Gastrocnemius medialis (tissue), 4 donors: Measurements from ENCODE around the gene RTEL1. TPM values are rescaled to one million over a fixed set of nuclear protein-coding genes. Genes with fewer than 3 reads are reported as not detected.

Source experiments
- ATAC-seq, 2 donors: fragments of 150-250 bp; one replicate each; pipeline ENCODE4 v1.9.1; 2016
- DNase-seq, 2 donors: peaks; one replicate each; pipeline ENCODE4 v3.0.0-alpha.2; 2019
- H3K27ac ChIP-seq, 4 donors: fragments of 200-600 bp; sonication (generic); 1 replicate in 1 of 4; 2 replicates in 3 of 4; pipeline ENCODE4 v1.5.1; 2016 to 2018; ENCODE audit warnings: mild to moderate bottlenecking in 2 of 4, moderate library complexity in 1 of 4
- H3K27me3 ChIP-seq, 3 donors: fragments of 200-600 bp; sonication (generic) in 2 of 3; 1 replicate in 1 of 3; 2 replicates in 2 of 3; pipeline versions ENCODE4 v1.5.1 to v1.6.0; 2016 to 2019; ENCODE audit warnings: mild to moderate bottlenecking in 1 of 3, moderate library complexity in 1 of 3
- H3K36me3 ChIP-seq, 2 donors: fragments of 200-600 bp; sonication (generic) in 1 of 2; one replicate each; pipeline ENCODE4 v1.5.1; 2017 to 2018
- H3K4me1 ChIP-seq, 2 donors: fragments of 200-600 bp; sonication (generic) in 1 of 2; one replicate each; pipeline ENCODE4 v1.5.1; 2016 to 2017; ENCODE audit warnings: mild to moderate bottlenecking in 2 of 2
- H3K4me3 ChIP-seq, 4 donors: fragments of 200-600 bp; sonication (generic) in 3 of 4; 1 replicate in 1 of 4; 2 replicates in 3 of 4; pipeline ENCODE4 v1.5.1; 2016 to 2019; ENCODE audit warnings: mild to moderate bottlenecking in 2 of 4
- H3K9me3 ChIP-seq, 3 donors: fragments of 200-600 bp; sonication (generic) in 2 of 3; 1 replicate in 1 of 3; 2 replicates in 2 of 3; pipeline ENCODE4 v1.5.1; 2016 to 2019
- POLR2A ChIP-seq, 2 donors: fragments of 450-650 bp; IDR thresholded peaks; one replicate each; pipeline ENCODE4 v1.6.1; 2017; ENCODE audit warnings: antibody characterized with exemption in 2 of 2, mild to moderate bottlenecking in 2 of 2, moderate library complexity in 2 of 2
- in situ Hi-C, 4 donors: fragments of 200-750 bp; cut with MboI; loops; one replicate each; pipeline versions ENCODE4 v1.15.0 to v1.8.0; 2017; ENCODE audit warnings: low sequenced_read_pairs in 4 of 4
- intact Hi-C: fragments of 100-400 bp; cut with DNase I; formaldehyde crosslinking; loops from one replicate; pipeline ENCODE4 v1.15.1; 2023; ENCODE audit warnings: low total_unique reads
- total RNA-seq, 4 donors: library from RNA; depleted of rRNA; stranded (reverse); fragments of >200 nt; gene quantifications; one replicate each; pipeline versions ENCODE4 v1.1.0 to v1.2.3, GENCODE V29; 2016
- TF ChIP-seq, protein P1 (sequence below), 5 experiments: fragments of 450-650 bp in 3 of 5; fragments of 200-600 bp in 2 of 5; sonication (generic) in 2 of 5; IDR thresholded peaks in 4 of 5; conservative IDR thresholded peaks in 1 of 5; 1 replicate in 4 of 5; 2 replicates in 1 of 5; pipeline ENCODE4 v1.5.1; 2016 to 2019; ENCODE audit warnings: antibody characterized with exemption in 5 of 5, mild to moderate bottlenecking in 3 of 5, moderate library complexity in 3 of 5

The RTEL1 gene
- total RNA-seq, 4 donors from 2014 or later: 2.4 to 9.1 (median 6.0) TPM

DNA sequence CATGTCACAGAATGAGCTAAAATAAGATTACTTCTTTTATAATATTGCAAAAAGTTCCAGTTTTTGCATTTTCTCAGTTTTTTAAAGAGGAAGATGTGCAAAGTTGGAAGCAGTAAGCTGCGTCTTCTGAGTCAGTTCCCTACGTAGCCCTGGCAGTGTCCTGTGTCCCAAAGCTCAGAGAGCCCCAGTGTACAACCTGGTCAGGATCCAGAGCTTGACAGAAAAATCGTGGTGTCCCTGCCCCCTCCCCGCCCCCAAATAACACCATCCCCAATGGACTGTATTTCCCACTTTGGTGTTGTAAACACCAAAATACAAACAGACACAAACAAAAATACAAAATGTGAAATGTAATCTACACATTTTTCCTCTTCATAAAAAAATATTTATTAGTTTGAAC, 86.0 kb downstream of the RTEL1 start:
- intact Hi-C loops (no loop called here), in situ Hi-C loops (no loop called here)
- no peak for ATAC-seq
- Histone ChIP-seq H3K27ac (no peak overlapping the region), H3K4me3 (no peak overlapping the region), H3K36me3 (peaks cover 0 to 9% of the 10 kb centered on the region in 2 donors), H3K9me3 (no peaks in the 10 kb centered on the region), H3K4me1 (peaks cover 10 to 17% of the 10 kb centered on the region in 2 donors), H3K27me3 (no peaks in the 10 kb centered on the region)
- TF ChIP-seq, protein P1, sequence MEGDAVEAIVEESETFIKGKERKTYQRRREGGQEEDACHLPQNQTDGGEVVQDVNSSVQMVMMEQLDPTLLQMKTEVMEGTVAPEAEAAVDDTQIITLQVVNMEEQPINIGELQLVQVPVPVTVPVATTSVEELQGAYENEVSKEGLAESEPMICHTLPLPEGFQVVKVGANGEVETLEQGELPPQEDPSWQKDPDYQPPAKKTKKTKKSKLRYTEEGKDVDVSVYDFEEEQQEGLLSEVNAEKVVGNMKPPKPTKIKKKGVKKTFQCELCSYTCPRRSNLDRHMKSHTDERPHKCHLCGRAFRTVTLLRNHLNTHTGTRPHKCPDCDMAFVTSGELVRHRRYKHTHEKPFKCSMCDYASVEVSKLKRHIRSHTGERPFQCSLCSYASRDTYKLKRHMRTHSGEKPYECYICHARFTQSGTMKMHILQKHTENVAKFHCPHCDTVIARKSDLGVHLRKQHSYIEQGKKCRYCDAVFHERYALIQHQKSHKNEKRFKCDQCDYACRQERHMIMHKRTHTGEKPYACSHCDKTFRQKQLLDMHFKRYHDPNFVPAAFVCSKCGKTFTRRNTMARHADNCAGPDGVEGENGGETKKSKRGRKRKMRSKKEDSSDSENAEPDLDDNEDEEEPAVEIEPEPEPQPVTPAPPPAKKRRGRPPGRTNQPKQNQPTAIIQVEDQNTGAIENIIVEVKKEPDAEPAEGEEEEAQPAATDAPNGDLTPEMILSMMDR (IDR thresholded peaks at IDR 0.05 in 4 of 5, conservative IDR thresholded peaks at IDR 0.05 in 1 of 5): no peak
- DNase-seq: no peak

DNA sequence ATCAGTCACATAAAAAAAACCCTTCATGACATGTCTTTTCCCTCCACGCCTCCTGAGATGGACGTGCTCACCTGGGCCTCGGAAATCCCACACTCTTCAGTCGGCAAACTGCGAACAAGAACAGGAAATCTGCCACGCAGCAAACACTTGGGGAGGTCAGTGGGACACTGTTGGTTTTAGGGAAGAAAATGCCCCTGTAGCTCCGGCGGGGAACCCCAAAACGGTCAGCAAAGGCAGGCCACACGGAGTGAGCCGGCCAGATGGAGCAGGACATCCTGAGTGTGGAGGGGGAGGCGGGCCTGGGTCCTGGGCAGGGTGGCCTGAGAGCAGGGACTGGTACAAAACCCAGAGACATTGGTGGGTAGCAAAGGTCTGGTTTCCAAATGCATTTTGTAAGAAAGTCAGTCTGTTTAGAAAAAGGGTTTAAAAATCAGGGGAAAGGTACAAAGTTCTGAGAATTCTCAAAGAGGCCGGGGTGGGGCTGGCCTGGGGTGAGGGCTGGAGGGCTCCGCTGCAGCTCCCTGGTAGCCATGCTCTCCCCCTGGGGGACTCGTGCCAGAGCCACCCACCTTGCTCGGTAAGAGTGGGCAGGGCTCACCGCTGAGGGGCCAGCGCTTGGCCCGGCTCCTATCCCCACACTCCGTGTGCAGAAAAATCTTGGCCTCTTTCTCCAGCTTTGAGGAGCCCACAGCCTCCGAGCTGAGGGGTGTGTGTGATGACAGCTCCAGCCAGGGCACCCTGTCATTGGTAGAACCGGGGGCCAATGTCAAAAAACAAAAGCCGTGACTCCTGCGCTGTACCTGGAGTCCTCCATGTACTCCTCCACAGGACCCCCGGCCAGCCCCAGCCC, 86.7 kb downstream of the RTEL1 start:
- no peaks in the 10 kb centered on the region for H3K9me3 ChIP-seq
- peaks cover 10 to 17% of the 10 kb centered on the region in 2 donors for H3K4me1 ChIP-seq
- intact Hi-C loops: no loop called here
- no peak overlapping the region for H3K27ac ChIP-seq
- H3K4me3 ChIP-seq: no peak overlapping the region
- H3K27me3 ChIP-seq: no peaks in the 10 kb centered on the region
- no peak for ATAC-seq
- peaks cover 0 to 9% of the 10 kb centered on the region in 2 donors for H3K36me3 ChIP-seq
- in situ Hi-C loops: no loop called here
- no peak for DNase-seq
- TF ChIP-seq, protein P1 (IDR thresholded peaks at IDR 0.05 in 4 of 5, conservative IDR thresholded peaks at IDR 0.05 in 1 of 5): no peak
- no peak for TF ChIP-seq POLR2A (IDR thresholded peaks at IDR 0.05)

DNA sequence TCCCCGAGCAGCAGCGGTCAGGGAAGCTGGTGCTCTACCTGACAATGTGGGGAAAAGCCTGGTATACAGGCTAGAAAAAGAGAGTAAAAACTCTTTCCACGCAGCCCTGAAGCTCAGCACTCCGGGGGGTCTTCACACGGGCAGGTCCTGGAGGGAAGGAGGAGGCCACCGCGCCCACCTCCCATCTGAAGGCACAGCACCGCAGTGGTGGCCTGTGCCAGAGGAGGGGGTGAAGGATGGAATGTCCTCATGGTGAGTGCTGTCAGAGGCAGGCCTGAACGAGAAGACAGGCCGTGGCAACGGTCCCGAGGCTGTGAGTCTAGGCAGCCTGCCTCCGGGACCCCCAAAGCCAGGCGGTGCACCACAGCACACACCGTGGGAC, 87.3 kb downstream of the RTEL1 start:
- Histone ChIP-seq H3K36me3 (peaks cover 0 to 9% of the 10 kb centered on the region in 2 donors), H3K27me3 (no peaks in the 10 kb centered on the region), H3K27ac (no peak overlapping the region), H3K4me1 (peaks cover 10 to 15% of the 10 kb centered on the region in 2 donors), H3K9me3 (no peaks in the 10 kb centered on the region), H3K4me3 (no peak overlapping the region)
- DNase-seq: no peak
- no peak for ATAC-seq
- in situ Hi-C loops (no loop called here), intact Hi-C loops (no loop called here)
- no peak for TF ChIP-seq POLR2A (IDR thresholded peaks at IDR 0.05)
- TF ChIP-seq, protein P1 (IDR thresholded peaks at IDR 0.05 in 4 of 5, conservative IDR thresholded peaks at IDR 0.05 in 1 of 5): no peak

Other genes starting within 250 kb of the RTEL1 start
- gene KCNQ2, start 185.7 kb upstream of the RTEL1 start, total RNA-seq: not detected
- gene EEF1A2, start 159.2 kb upstream of the RTEL1 start, total RNA-seq: 1,000 to 10,000 TPM; 1,736 to 2,603 (median 2,395) TPM
- gene PPDPF, start 137.5 kb upstream of the RTEL1 start, total RNA-seq: 100 to 1,000 TPM in 1 of 4 donors, 10 to 100 TPM in 3; 50.2 to 207 (median 76.1) TPM
- under 1 TPM in 1 of 4 donors, not detected in 3; 0.36 TPM for gene PTK6, start 120.9 kb upstream of the RTEL1 start, total RNA-seq
- not detected for gene SRMS, start 110.6 kb upstream of the RTEL1 start, total RNA-seq
- under 1 TPM in 1 of 4 donors, not detected in 3; 0.13 TPM for gene FNDC11, start 104.2 kb upstream of the RTEL1 start, total RNA-seq
- 1 to 10 TPM; 1.7 to 6.2 (median 3.6) TPM for gene HELZ2, start 84.1 kb upstream of the RTEL1 start, total RNA-seq
- 10 to 100 TPM in 1 of 4 donors, 1 to 10 TPM in 3; 6.1 to 14.3 (median 6.8) TPM for gene GMEB2, start 31.2 kb upstream of the RTEL1 start, total RNA-seq
- gene STMN3, start 4.9 kb upstream of the RTEL1 start, total RNA-seq: 1 to 10 TPM in 1 of 4 donors, under 1 TPM in 3; 0.51 to 1.9 (median 0.88) TPM
- gene TNFRSF6B, start 38.3 kb downstream of the RTEL1 start, total RNA-seq: 1 to 10 TPM; 1.2 to 4.8 (median 3.1) TPM
- gene ARFRP1, start 49.7 kb downstream of the RTEL1 start, total RNA-seq: 10 to 100 TPM; 26.9 to 35.1 (median 27.8) TPM
- 10 to 100 TPM; 13.4 to 20.8 (median 15.5) TPM for gene ZGPAT, start 49.7 kb downstream of the RTEL1 start, total RNA-seq
- 1 to 10 TPM; 2.0 to 6.3 (median 4.1) TPM for gene LIME1, start 78.4 kb downstream of the RTEL1 start, total RNA-seq
- gene SLC2A4RG, start 81.5 kb downstream of the RTEL1 start, total RNA-seq: 10 to 100 TPM; 26.0 to 58.7 (median 39.1) TPM
- gene ZBTB46, start 173.0 kb downstream of the RTEL1 start, total RNA-seq: 1 to 10 TPM; 4.3 to 7.1 (median 5.6) TPM
- gene ABHD16B, start 203.2 kb downstream of the RTEL1 start, total RNA-seq: not detected
- gene TPD52L2, start 207.0 kb downstream of the RTEL1 start, total RNA-seq: 10 to 100 TPM; 57.7 to 92.4 (median 59.8) TPM
- gene DNAJC5, start 236.8 kb downstream of the RTEL1 start, total RNA-seq: 10 to 100 TPM; 18.5 to 26.4 (median 22.5) TPM